ENCODE results near the gene TNIP2.
"Not testable (repeated sequence)": the region's sequence is repeated elsewhere in the genome, so short reads cannot be mapped to it uniquely, and the experiment has no call there.

GRCh38 chr4:2738296-2738695 is 17.8 kb downstream of the TNIP2 start:
- TF ChIP-seq, protein P1, sequence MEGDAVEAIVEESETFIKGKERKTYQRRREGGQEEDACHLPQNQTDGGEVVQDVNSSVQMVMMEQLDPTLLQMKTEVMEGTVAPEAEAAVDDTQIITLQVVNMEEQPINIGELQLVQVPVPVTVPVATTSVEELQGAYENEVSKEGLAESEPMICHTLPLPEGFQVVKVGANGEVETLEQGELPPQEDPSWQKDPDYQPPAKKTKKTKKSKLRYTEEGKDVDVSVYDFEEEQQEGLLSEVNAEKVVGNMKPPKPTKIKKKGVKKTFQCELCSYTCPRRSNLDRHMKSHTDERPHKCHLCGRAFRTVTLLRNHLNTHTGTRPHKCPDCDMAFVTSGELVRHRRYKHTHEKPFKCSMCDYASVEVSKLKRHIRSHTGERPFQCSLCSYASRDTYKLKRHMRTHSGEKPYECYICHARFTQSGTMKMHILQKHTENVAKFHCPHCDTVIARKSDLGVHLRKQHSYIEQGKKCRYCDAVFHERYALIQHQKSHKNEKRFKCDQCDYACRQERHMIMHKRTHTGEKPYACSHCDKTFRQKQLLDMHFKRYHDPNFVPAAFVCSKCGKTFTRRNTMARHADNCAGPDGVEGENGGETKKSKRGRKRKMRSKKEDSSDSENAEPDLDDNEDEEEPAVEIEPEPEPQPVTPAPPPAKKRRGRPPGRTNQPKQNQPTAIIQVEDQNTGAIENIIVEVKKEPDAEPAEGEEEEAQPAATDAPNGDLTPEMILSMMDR (IDR thresholded peaks at IDR 0.05; ENCODE audit: insufficient read depth, low read length) = not testable (repeated sequence)
- TF ChIP-seq, protein P2, sequence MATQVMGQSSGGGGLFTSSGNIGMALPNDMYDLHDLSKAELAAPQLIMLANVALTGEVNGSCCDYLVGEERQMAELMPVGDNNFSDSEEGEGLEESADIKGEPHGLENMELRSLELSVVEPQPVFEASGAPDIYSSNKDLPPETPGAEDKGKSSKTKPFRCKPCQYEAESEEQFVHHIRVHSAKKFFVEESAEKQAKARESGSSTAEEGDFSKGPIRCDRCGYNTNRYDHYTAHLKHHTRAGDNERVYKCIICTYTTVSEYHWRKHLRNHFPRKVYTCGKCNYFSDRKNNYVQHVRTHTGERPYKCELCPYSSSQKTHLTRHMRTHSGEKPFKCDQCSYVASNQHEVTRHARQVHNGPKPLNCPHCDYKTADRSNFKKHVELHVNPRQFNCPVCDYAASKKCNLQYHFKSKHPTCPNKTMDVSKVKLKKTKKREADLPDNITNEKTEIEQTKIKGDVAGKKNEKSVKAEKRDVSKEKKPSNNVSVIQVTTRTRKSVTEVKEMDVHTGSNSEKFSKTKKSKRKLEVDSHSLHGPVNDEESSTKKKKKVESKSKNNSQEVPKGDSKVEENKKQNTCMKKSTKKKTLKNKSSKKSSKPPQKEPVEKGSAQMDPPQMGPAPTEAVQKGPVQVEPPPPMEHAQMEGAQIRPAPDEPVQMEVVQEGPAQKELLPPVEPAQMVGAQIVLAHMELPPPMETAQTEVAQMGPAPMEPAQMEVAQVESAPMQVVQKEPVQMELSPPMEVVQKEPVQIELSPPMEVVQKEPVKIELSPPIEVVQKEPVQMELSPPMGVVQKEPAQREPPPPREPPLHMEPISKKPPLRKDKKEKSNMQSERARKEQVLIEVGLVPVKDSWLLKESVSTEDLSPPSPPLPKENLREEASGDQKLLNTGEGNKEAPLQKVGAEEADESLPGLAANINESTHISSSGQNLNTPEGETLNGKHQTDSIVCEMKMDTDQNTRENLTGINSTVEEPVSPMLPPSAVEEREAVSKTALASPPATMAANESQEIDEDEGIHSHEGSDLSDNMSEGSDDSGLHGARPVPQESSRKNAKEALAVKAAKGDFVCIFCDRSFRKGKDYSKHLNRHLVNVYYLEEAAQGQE (IDR thresholded peaks at IDR 0.05; ENCODE audit: insufficient replicate concordance, low read depth) = not testable (repeated sequence)
- not testable (repeated sequence) for TF ChIP-seq POLR2AphosphoS5 (IDR thresholded peaks at IDR 0.05; ENCODE audit: low read depth); GABPA (IDR thresholded peaks at IDR 0.05; ENCODE audit: low read depth); SPI1 (IDR thresholded peaks at IDR 0.05; ENCODE audit: borderline replicate concordance, low read depth)
